Heart right ventricle (tissue), 16 donors: ENCODE data around the gene TEDC1. TPM values are rescaled to one million over a fixed set of nuclear protein-coding genes. Genes with fewer than 3 reads are reported as not detected.

ENCODE experiments used
- ATAC-seq, 8 donors: fragments of 200-7000 bp; cut with Tn5 transposase; one replicate each; pipeline ENCODE4 v1.9.1; 2020; ENCODE audit warnings: mild to moderate bottlenecking in 8 of 8, moderate library complexity in 8 of 8, moderate number of reproducible peaks in 1 of 8
- DNase-seq, 2 donors: peaks; one replicate each; pipeline ENCODE4 v3.0.0-alpha.2; 2020
- H3K27ac ChIP-seq, 10 donors: fragments of 200-600 bp; sonication (generic) in 2 of 10; one replicate each; pipeline versions ENCODE4 v1.5.0 to v1.8.0; 2020 to 2022; ENCODE audit warnings: mild to moderate bottlenecking in 3 of 10
- H3K27me3 ChIP-seq, 7 donors: fragments of 200-600 bp; one replicate each; pipeline ENCODE4 v1.8.0; 2021 to 2022; ENCODE audit warnings: mild to moderate bottlenecking in 2 of 7
- H3K36me3 ChIP-seq, 9 donors: fragments of 200-600 bp; sonication (generic) in 1 of 9; one replicate each; pipeline versions ENCODE4 v1.5.0 to v1.8.0; 2020 to 2022; ENCODE audit warnings: mild to moderate bottlenecking in 2 of 9
- H3K4me1 ChIP-seq, 9 donors: fragments of 200-600 bp; sonication (generic) in 1 of 9; one replicate each; pipeline versions ENCODE4 v1.5.0 to v1.8.0; 2020 to 2022; ENCODE audit warnings: mild to moderate bottlenecking in 4 of 9
- H3K4me3 ChIP-seq, 10 donors: fragments of 200-600 bp; sonication (generic) in 2 of 10; one replicate each; pipeline versions ENCODE4 v1.5.0 to v1.8.0; 2020 to 2022; ENCODE audit warnings: mild to moderate bottlenecking in 7 of 10, moderate library complexity in 2 of 10
- H3K9me3 ChIP-seq, 11 donors: fragments of 200-600 bp in 10 of 11; sonication (generic) in 2 of 11; one replicate each; pipeline versions ENCODE4 v1.5.0 to v1.8.0; 2013 to 2022; ENCODE audit warnings: mild to moderate bottlenecking in 2 of 11, control low read depth in 1 of 11, moderate library complexity in 1 of 11
- WGBS, 2 donors: extraction: QIAGEN DNeasy Blood & Tissue Kit; methylation state at CpG; one replicate each; pipeline ENCODE4 v1.1.7; 2013; ENCODE audit warnings: inconsistent platforms in 1 of 2; 5-methylcytosine and 5-hydroxymethylcytosine counted together
- intact Hi-C, 10 donors: fragments of 100-400 bp; cut with DNase I; formaldehyde crosslinking; loops; one replicate each; pipeline versions ENCODE4 v1.11.1 to v1.14.2; 2022
- polyA plus RNA-seq, 2 donors: library from polyadenylated mRNA; stranded (reverse); fragments of 200-250 nt; gene quantifications; one replicate each; pipeline ENCODE4 v1.2.3, GENCODE V29; 2013
- total RNA-seq, 10 donors: library from RNA; stranded (reverse); fragmentation: NEBNext Ultra II Directional in 3 of 10; extraction: Animal tissue kit (Norgen Biotek cat#: 25700) in 3 of 10; gene quantifications; one replicate each; pipeline versions ENCODE4 v1.2.1 to v1.2.4, GENCODE V29; 2021 to 2023
- TF ChIP-seq, protein P1 (sequence below), 9 donors: fragments of 200-600 bp; sonication (generic) in 2 of 9; IDR thresholded peaks; one replicate each; pipeline versions ENCODE4 v1.5.0 to v1.8.0; 2021 to 2022; ENCODE audit warnings: antibody characterized with exemption in 9 of 9, mild to moderate bottlenecking in 5 of 9, moderate library complexity in 1 of 9
- donor health status: Arrhythmogenic right ventricular cardiomyopathy.
- donor health status: ischemic (EF 13 %, LVEDD 7.1; RV severe dilation, severe dysfunction).
- donor health status: healthy with polysubstance abuse.
- donor health status: DM: no; HTN: yes; CAD: no.
- donor health status: DM: no; HTN: no; CAD: no.
- donor health status: ischemic (EF 25% LVEDD 6.9; RV normal size, moderate dysfunction).
- donor health status: ischemic (EF 25% LVEDD 5.7; RV mildly dilated, moderate dysfunction).
- donor health status: healthy.
- donor health status: DM: yes; HTN: yes; CAD: no.
- donor health status: Ischemic cardiomyopathy.
- donor health status: ischemic (EF 35%, LVEDD 5.7; RV mildly dilated, moderate dysfunction).
- donor health status: nonischemic (EF 11% LVEDD 7.7; RV severe dilation, severe dysfunction).
- donor health status: DM: yes; HTN: yes; CAD: no.
- donor health status: PGD.
- donor health status: ischemic (EF 29% LVEDD 5.4; RV normal size, mild dysfunction).
- donor health status: nonischemic (EF 23%, LVEDD 6.1; RV moderate dilation, normal function).

Gene TEDC1
- total and polyA plus RNA-seq, 12 donors: 2.3 to 10.0 (median 4.4) TPM

DNA sequence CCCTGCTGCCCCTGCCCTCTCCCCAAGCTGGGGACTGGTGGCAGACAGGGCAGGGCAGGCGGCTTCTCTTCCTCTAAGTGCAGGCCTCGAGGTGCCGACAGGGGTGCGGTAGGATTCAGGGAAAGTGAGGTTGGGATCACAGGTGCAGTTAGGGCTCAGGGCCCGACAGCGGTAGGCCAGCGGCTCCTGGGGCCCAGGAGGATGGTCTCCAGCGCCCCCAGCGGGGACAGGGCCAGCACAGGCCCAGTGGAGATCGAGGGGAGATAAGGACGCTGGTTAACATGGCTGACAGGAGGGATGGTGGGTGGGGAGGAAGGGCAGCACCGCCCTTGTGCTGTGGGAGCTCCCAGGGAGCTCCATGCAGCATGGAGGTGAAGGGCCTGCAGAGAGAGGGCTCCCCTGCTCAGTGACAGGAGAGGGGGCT lies 5.3 kb upstream of the TEDC1 start:
- intact Hi-C loops: loop anchor here in 5 of 10 donors (2.0 to 10.0 kb wide), 5 partner anchors 38 to 291 kb away; partner anchors contain the start of genes MTA1 (in 1 of the 5) and TEX22 (in 1 of the 5)
- DNase-seq (peak; percentile 58 to 61), ATAC-seq (no peak)
- no peaks in the 10 kb centered on the region for H3K9me3 ChIP-seq
- H3K27ac ChIP-seq: peak overlapping the region; percentile 25 to 100 (median 96)
- no peaks in the 10 kb centered on the region for H3K36me3 ChIP-seq
- TF ChIP-seq, protein P1, sequence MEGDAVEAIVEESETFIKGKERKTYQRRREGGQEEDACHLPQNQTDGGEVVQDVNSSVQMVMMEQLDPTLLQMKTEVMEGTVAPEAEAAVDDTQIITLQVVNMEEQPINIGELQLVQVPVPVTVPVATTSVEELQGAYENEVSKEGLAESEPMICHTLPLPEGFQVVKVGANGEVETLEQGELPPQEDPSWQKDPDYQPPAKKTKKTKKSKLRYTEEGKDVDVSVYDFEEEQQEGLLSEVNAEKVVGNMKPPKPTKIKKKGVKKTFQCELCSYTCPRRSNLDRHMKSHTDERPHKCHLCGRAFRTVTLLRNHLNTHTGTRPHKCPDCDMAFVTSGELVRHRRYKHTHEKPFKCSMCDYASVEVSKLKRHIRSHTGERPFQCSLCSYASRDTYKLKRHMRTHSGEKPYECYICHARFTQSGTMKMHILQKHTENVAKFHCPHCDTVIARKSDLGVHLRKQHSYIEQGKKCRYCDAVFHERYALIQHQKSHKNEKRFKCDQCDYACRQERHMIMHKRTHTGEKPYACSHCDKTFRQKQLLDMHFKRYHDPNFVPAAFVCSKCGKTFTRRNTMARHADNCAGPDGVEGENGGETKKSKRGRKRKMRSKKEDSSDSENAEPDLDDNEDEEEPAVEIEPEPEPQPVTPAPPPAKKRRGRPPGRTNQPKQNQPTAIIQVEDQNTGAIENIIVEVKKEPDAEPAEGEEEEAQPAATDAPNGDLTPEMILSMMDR (IDR thresholded peaks at IDR 0.05): peak in 8 of 9 donors; percentile 32 to 60 (median 46)
- H3K27me3 ChIP-seq: peaks cover 0 to 23% (median 0%) of the 10 kb centered on the region in 7 donors
- H3K4me3 ChIP-seq: peak overlapping the region in 8 of 10 donors; percentile 66 to 89 (median 72)
- WGBS, 2 donors: 24 to 32% methylated on average over 12 of the region's 12 CpGs
- peaks cover 71 to 96% (median 89%) of the 10 kb centered on the region in 9 donors for H3K4me1 ChIP-seq

DNA sequence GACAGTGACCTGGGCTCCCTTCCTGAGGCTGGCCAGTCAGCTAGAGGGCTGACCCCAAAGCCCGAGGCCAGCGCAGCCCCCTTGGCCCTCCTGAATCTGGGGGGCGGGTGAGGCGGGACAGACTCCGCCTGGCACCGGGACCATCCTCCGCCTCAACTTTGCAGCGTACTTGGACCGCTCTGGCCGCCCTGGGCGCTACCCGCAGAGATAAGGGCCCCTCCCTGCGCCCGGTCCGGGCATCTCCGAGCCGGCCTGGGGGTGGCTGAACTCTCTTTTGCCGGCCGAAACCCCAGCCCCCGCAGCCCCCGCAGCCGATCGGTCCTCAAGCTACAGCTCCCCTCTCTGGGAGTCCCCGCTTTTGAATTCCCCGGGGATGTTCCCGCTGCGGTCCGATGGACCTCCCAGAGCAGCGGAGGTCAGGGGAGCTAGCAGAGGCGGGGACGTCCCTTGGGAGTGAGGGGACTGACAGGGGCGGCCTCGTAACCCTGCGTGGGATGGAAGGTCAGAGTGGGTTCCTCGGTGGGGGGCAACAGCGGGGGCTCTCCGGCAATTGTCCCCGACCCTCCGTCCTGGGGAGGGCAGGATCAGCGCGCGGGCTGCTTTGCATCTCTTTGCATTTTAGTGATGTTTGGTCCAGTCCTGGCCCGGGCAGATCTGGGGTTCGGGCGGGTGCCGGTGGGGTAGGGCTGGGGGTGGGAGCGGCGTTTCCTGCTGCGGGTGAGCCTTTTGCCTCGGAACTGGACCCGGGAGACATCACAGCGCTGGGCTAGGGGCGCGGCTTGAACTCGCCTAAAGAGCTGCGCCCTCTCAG lies 4.7 kb upstream of the TEDC1 start, which contains the start of gene CRIP1:
TSS of gene CRIP1 (plus strand) at position 724 of the 811 bp plus-strand sequence. CDS start 374 bp downstream, outside the sequence.
- WGBS, 2 donors: 11 to 17% methylated on average over 52 to 56 of the region's 56 CpGs
- Histone ChIP-seq H3K36me3 (no peaks in the 10 kb centered on the region), H3K9me3 (no peaks in the 10 kb centered on the region), H3K27me3 (peaks cover 0 to 23% (median 0%) of the 10 kb centered on the region in 7 donors), H3K27ac (peak within 1 kb of the TSS; percentile 81 to 100 (median 96)), H3K4me1 (peaks cover 66 to 92% (median 85%) of the 10 kb centered on the region in 9 donors), H3K4me3 (peak within 1 kb of the TSS; percentile 45 to 89 (median 69))
- TF ChIP-seq, protein P1 (IDR thresholded peaks at IDR 0.05): no peak
- DNase-seq: peak; percentile 26 to 61
- no peak for ATAC-seq
- intact Hi-C loops: loop anchor here in 5 of 10 donors (2.0 to 10.0 kb wide), 5 partner anchors 39 to 292 kb away; partner anchors contain the start of genes MTA1 (in 1 of the 5) and TEX22 (in 1 of the 5)

DNA sequence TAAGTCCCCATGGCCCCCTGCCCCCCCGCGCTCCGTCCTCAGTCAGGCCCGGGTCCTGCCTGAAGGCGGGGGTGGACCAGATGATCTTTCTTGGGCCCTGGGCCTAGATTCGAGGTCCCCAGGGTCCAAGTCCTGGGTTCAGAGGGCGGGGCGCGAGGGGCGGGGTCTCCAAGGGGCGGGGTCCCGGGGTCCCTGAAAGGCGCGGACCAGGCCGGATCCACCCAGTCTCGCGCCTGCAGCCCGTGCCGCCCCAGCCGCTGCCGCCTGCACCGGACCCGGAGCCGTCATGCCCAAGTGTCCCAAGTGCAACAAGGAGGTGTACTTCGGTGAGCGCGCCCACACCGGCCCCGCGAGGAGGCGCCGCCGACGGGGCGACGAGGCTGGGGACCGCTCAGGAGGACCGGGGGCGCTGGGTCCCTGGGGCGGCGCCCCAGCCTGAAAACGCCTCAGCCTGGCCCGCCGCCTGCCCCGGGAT lies 4.0 kb upstream of the TEDC1 start:
- intact Hi-C loops: loop anchor here in 5 of 10 donors (2.0 to 10.0 kb wide), 5 partner anchors 40 to 292 kb away; partner anchors contain the start of genes MTA1 (in 1 of the 5) and TEX22 (in 1 of the 5)
- TF ChIP-seq, protein P1 (IDR thresholded peaks at IDR 0.05): no peak
- Histone ChIP-seq H3K4me1 (peaks cover 66 to 92% (median 85%) of the 10 kb centered on the region in 9 donors), H3K4me3 (peak overlapping the region; percentile 45 to 89 (median 69)), H3K9me3 (no peaks in the 10 kb centered on the region), H3K36me3 (no peaks in the 10 kb centered on the region), H3K27me3 (peaks cover 0 to 23% (median 0%) of the 10 kb centered on the region in 7 donors), H3K27ac (peak overlapping the region; percentile 81 to 100 (median 96))
- ATAC-seq: peak in 1 of 8 donors; percentile 1
- peak; percentile 86 to 88 for DNase-seq
- 13 to 14% methylated on average over 42 to 45 of the region's 45 CpGs for WGBS, 2 donors

DNA sequence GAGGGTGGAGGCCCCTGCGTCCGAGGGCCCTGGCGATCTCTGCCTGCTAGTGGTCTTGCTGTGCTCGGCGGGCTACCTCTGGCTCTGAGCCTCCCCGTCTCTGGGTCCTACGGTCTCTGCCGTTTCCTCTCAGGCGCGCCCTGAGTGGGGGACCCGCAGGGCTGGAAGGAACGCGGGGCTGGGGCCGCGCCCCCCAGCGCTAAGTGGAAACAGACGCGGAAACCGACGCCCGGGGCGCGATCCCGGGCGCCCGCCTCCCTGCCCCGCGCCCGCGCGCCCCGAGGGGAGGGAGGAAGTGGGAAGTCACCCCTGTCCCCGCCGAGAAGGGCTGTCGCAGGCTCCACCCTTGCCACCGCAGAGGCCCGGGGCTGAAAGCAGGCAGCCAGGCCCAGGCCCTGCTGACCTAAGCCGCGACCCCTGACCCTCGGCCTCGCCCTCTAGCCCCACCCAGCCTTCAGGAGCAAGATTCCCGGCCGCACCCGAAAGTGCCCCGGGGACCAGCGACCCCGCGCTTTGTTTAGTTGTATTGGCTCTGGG lies 3.5 kb upstream of the TEDC1 start:
- DNase-seq (peak; percentile 52 to 75), ATAC-seq (no peak)
- intact Hi-C loops: loop anchor here in 5 of 10 donors (2.0 to 10.0 kb wide), 5 partner anchors 40 to 293 kb away; partner anchors contain the start of genes MTA1 (in 1 of the 5) and TEX22 (in 1 of the 5)
- Histone ChIP-seq H3K4me1 (peaks cover 63 to 92% (median 85%) of the 10 kb centered on the region in 9 donors), H3K9me3 (no peaks in the 10 kb centered on the region), H3K4me3 (peak overlapping the region; percentile 45 to 89 (median 69)), H3K27me3 (peaks cover 0 to 23% (median 0%) of the 10 kb centered on the region in 7 donors), H3K27ac (peak overlapping the region; percentile 81 to 100 (median 96)), H3K36me3 (peaks cover 0 to 2% (median 0%) of the 10 kb centered on the region in 9 donors)
- WGBS, 2 donors: 16 to 17% methylated on average over 40 to 48 of the region's 48 CpGs
- TF ChIP-seq, protein P1 (IDR thresholded peaks at IDR 0.05): no peak
